Tibial nerve (tissue), 3 donors: ENCODE measurements around the gene KRT32.

ENCODE experiments used
- CTCF ChIP-seq, 5 experiments: fragments of 200-600 bp in 3 of 5; fragments of 450-650 bp in 2 of 5; sonication (generic) in 3 of 5; IDR thresholded peaks; one replicate each; pipeline ENCODE4 v1.5.1; 2016 to 2019; ENCODE audit warnings: antibody characterized with exemption in 5 of 5, mild to moderate bottlenecking in 3 of 5, moderate library complexity in 2 of 5
- POLR2A ChIP-seq, 2 donors: fragments of 450-650 bp; IDR thresholded peaks; one replicate each; pipeline ENCODE4 v1.6.1; 2017; ENCODE audit warnings: antibody characterized with exemption in 2 of 2, mild to moderate bottlenecking in 2 of 2, moderate library complexity in 2 of 2

GRCh38 chr17:41424111-41424635, 43.0 kb downstream of the KRT32 start, which contains the start of gene KRT37:
- no peak for TF ChIP-seq POLR2A (IDR thresholded peaks at IDR 0.05)
- no peak for TF ChIP-seq CTCF (IDR thresholded peaks at IDR 0.05)
